Lung microvascular endothelial cell (primary cell): Measurements from ENCODE around the gene EFEMP2. TPM values are rescaled to one million over a fixed set of nuclear protein-coding genes. Genes with fewer than 3 reads are reported as not detected.

Experiments used
- DNase-seq, 2 donors: peaks; one replicate each; pipeline versions ENCODE4 v3.0.0 to v3.0.0-alpha.2; 2010; ENCODE audit warnings: low read depth in 2 of 2
- total RNA-seq: library from RNA; depleted of rRNA; stranded (reverse); fragments of >200 nt; gene quantifications from 2 replicates; pipeline ENCODE4 v1.2.1, GENCODE V29; 2014

The EFEMP2 gene
- total RNA-seq, 1 donor from 2014 or later: 23.2 TPM

- no peak for DNase-seq
Measured at GRCh38 chr11:65866509-65867283, 5.9 kb downstream of the EFEMP2 start.

GRCh38 chr11:65865550-65866172 is 6.9 kb downstream of the EFEMP2 start:
- no peak for DNase-seq

GRCh38 chr11:65864706-65865471 is 7.7 kb downstream of the EFEMP2 start:
- DNase-seq: no peak

- no peak for DNase-seq
Measured at GRCh38 chr11:65863889-65864705, 8.5 kb downstream of the EFEMP2 start.

GRCh38 chr11:65862941-65863888 is 9.4 kb downstream of the EFEMP2 start:
- no peak for DNase-seq

- no peak for DNase-seq
Measured at GRCh38 chr11:65862191-65862735, 10.3 kb downstream of the EFEMP2 start.

GRCh38 chr11:65861533-65862183 is 10.9 kb downstream of the EFEMP2 start:
- no peak for DNase-seq

GRCh38 chr11:65861165-65861505 is 11.5 kb downstream of the EFEMP2 start:
- DNase-seq: no peak

GRCh38 chr11:65860278-65861164 is 12.1 kb downstream of the EFEMP2 start, which contains the start of gene MUS81:
MUS81 (plus strand) TSS chr11:65860433; CDS start chr11:65860754, 321 bp downstream.
- peak; percentile 97 to 98 for DNase-seq

- no peak for DNase-seq
Measured at GRCh38 chr11:65859812-65860277, 12.8 kb downstream of the EFEMP2 start.

GRCh38 chr11:65859095-65859811 is 13.3 kb downstream of the EFEMP2 start:
- peak; percentile 96 to 98 for DNase-seq

- peak in 1 of 2 donors; percentile 32 for DNase-seq
Measured at GRCh38 chr11:65858681-65859087, 13.9 kb downstream of the EFEMP2 start.

- DNase-seq: peak; percentile 99
Measured at GRCh38 chr11:65857853-65858680, 14.5 kb downstream of the EFEMP2 start, which contains the start of gene CFL1. CFL1 (minus strand) TSS chr11:65858180; CDS start chr11:65858099, 81 bp downstream.

- peak in 1 of 2 donors; percentile 33 for DNase-seq
Measured at GRCh38 chr11:65857500-65857852, 15.1 kb downstream of the EFEMP2 start.

- peak; percentile 68 to 75 for DNase-seq
Measured at GRCh38 chr11:65856689-65857499, 15.7 kb downstream of the EFEMP2 start.

GRCh38 chr11:65855927-65856363 is 16.7 kb downstream of the EFEMP2 start:
- no peak for DNase-seq
